GM21360 (cell line): ENCODE results near the gene AGTRAP.

Experiments used
- ATAC-seq: cut with Tn5 transposase; IDR thresholded peaks from one replicate; pipeline ENCODE4 v1.9.1; 2021; ENCODE audit warnings: mild to moderate bottlenecking, moderate library complexity; ENCODE audit not compliant: unreplicated experiment

The AGTRAP gene

GRCh38 chr1:11731691-11732283, 4.1 kb upstream of the AGTRAP start:
- ATAC-seq, result no peak

GRCh38 chr1:11733306-11733705, 2.6 kb upstream of the AGTRAP start:
- ATAC-seq, result no peak

- ATAC-seq, result no peak
Observed at GRCh38 chr1:11735531-11735853, 444 bp upstream of the AGTRAP start.

- ATAC-seq, result peak; percentile 34
Observed at GRCh38 chr1:11736746-11737639, 1.1 kb downstream of the AGTRAP start.

- no peak for ATAC-seq
Observed at GRCh38 chr1:11738096-11738495, 2.2 kb downstream of the AGTRAP start.

GRCh38 chr1:11738783-11739182, 2.8 kb downstream of the AGTRAP start:
- no peak for ATAC-seq

- no peak for ATAC-seq
Observed at GRCh38 chr1:11740258-11741192, 4.6 kb downstream of the AGTRAP start.

GRCh38 chr1:11741482-11741881, 5.5 kb downstream of the AGTRAP start:
- no peak for ATAC-seq

GRCh38 chr1:11741919-11742558, 6.1 kb downstream of the AGTRAP start:
- no peak for ATAC-seq

- no peak for ATAC-seq
Observed at GRCh38 chr1:11744287-11744686, 8.4 kb downstream of the AGTRAP start.

GRCh38 chr1:11746092-11746491, 10.2 kb downstream of the AGTRAP start:
- ATAC-seq, result no peak

GRCh38 chr1:11746795-11747487, 11.0 kb downstream of the AGTRAP start:
- no peak for ATAC-seq

GRCh38 chr1:11748294-11749202, 12.6 kb downstream of the AGTRAP start:
- no peak for ATAC-seq

GRCh38 chr1:11749203-11749689, 13.3 kb downstream of the AGTRAP start:
- ATAC-seq, result no peak

- no peak for ATAC-seq
Observed at GRCh38 chr1:11749996-11750395, 14.1 kb downstream of the AGTRAP start.

GRCh38 chr1:11751087-11751486, 15.2 kb downstream of the AGTRAP start:
- ATAC-seq, result no peak

GRCh38 chr1:11752359-11753088, 16.6 kb downstream of the AGTRAP start:
- ATAC-seq, result no peak

- ATAC-seq, result no peak
Observed at GRCh38 chr1:11753555-11754208, 17.7 kb downstream of the AGTRAP start.
